Medulla oblongata (tissue), 1 donor: ENCODE results near the gene KDM1B.
"Not testable (repeated sequence)": the region's sequence is repeated elsewhere in the genome, so short reads cannot be mapped to it uniquely, and the experiment has no call there.

Experiments
- DNase-seq: peaks from one replicate; pipeline ENCODE4 v3.0.0-alpha.2; 2015; ENCODE audit errors: extremely low spot score

The KDM1B gene

GRCh38 chr6:18155150-18155863, at the start of gene KDM1B:
TSS of gene KDM1B (plus strand) at chr6:18155422. CDS start at chr6:18159896, 4,474 bp downstream.
- peak; percentile 99 for DNase-seq

GRCh38 chr6:18107061-18107460, 48.2 kb upstream of the KDM1B start:
- DNase-seq: no peak

GRCh38 chr6:18110162-18110561, 45.1 kb upstream of the KDM1B start:
- DNase-seq: no peak

GRCh38 chr6:18115356-18115755, 39.9 kb upstream of the KDM1B start:
- no peak for DNase-seq

- no peak for DNase-seq
Measured at GRCh38 chr6:18117136-18117535, 38.1 kb upstream of the KDM1B start.

- no peak for DNase-seq
Measured at GRCh38 chr6:18118330-18118729, 36.9 kb upstream of the KDM1B start.

GRCh38 chr6:18119236-18119635, 36.0 kb upstream of the KDM1B start:
- no peak for DNase-seq

GRCh38 chr6:18121580-18122127, 33.6 kb upstream of the KDM1B start:
- DNase-seq: no peak

- peak; percentile 90 for DNase-seq
Measured at GRCh38 chr6:18122128-18123093, 32.8 kb upstream of the KDM1B start, which contains the start of gene NHLRC1. TSS of gene NHLRC1 (minus strand) at chr6:18122677. CDS start at chr6:18122606, 71 bp downstream.

GRCh38 chr6:18126121-18126520, 29.1 kb upstream of the KDM1B start:
- no peak for DNase-seq

GRCh38 chr6:18132346-18132745, 22.9 kb upstream of the KDM1B start:
- no peak for DNase-seq

GRCh38 chr6:18135171-18135570, 20.1 kb upstream of the KDM1B start:
- no peak for DNase-seq

- no peak for DNase-seq
Measured at GRCh38 chr6:18136260-18136659, 19.0 kb upstream of the KDM1B start.

- no peak for DNase-seq
Measured at GRCh38 chr6:18138906-18139305, 16.3 kb upstream of the KDM1B start.

GRCh38 chr6:18139935-18140621, 15.1 kb upstream of the KDM1B start:
- no peak for DNase-seq

GRCh38 chr6:18141805-18142590, 13.2 kb upstream of the KDM1B start:
- DNase-seq: no peak

- no peak for DNase-seq
Measured at GRCh38 chr6:18142591-18142861, 12.7 kb upstream of the KDM1B start.

GRCh38 chr6:18147160-18147559, 8.1 kb upstream of the KDM1B start:
- DNase-seq: no peak

GRCh38 chr6:18147616-18148015, 7.6 kb upstream of the KDM1B start:
- DNase-seq: no peak

GRCh38 chr6:18148304-18149025, 6.8 kb upstream of the KDM1B start:
- no peak for DNase-seq

GRCh38 chr6:18151391-18151790, 3.8 kb upstream of the KDM1B start:
- DNase-seq: not testable (repeated sequence)
